Activated CD8-positive, alpha-beta memory T cell treated with anti-CD3 and anti-CD28 coated beads for 48 hours (primary cell): ENCODE data around the gene PABPC1L.

Experiments
- DNase-seq, 3 experiments: peaks; one replicate each; pipeline ENCODE4 v3.0.0-alpha.2; 2020; ENCODE audit warnings: low read depth in 2 of 3, low spot score in 2 of 3

Gene PABPC1L

DNA sequence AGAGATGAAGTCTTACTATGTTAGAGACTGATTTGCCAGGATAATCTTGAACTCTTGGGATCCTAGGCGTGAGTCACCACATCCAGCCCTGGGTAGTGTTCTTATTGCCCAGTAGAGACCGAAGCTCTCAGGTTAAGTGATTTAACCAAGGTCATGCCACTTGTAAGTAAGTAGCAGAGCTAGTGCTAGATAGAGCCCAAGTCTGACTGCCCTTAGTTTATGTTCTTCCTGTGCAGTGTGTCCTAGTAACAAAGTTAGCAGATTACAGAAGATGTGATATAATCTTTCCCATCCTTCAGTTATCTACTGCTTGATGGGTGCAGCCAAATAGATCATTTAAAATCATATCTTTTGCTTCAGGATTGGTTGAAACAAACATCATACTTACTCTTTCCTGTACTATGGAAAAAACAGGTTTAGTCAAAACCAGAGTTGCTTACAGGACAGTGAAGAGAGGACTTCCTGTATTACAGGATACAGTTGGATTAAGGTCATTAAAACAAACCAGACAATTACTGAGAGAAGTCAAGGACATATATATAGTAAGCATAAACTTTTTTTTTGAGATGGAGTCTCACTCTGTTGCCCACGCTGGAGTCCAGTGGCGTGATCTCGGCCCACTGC lies 9.5 kb upstream of the PABPC1L start:
- no peak for DNase-seq

DNA sequence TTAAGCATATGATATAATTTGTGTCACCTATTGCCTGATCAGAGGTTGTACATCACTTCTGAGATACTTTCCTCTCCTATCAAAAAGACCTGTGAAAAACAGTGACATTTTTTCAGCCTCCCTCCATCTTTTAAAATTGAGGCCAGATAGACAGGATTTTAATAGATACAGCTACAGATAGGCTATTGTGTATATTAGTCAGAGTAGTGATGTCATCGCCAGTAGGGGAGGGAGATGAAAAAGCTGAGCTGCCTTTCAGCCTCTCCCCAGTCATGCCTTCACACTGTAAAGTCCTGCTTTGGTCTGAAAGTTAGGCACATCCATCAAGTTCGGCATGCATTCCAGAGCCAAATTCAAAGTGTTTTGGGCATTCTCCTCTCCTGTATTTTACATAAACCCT lies 7.9 kb upstream of the PABPC1L start:
- DNase-seq, result no peak

DNA sequence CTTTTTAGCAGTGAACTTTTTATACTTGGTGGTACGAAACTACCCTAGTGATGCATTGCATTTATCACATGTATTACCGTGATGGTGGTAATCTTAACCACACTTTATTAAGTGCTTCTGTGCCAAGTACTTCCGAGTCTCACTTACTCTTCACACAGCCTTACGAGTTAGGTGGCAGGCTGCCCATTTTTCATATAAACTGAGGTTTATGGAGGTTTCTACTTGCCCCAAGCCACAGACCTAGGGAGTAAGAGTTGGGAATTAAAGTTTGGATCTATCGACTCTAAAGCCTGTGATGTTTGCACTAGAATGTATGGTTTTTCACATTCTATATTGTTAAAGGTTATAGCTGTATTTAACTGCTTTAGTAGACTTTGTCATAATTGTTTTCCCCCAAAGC lies 5.5 kb upstream of the PABPC1L start:
- DNase-seq, result no peak

DNA sequence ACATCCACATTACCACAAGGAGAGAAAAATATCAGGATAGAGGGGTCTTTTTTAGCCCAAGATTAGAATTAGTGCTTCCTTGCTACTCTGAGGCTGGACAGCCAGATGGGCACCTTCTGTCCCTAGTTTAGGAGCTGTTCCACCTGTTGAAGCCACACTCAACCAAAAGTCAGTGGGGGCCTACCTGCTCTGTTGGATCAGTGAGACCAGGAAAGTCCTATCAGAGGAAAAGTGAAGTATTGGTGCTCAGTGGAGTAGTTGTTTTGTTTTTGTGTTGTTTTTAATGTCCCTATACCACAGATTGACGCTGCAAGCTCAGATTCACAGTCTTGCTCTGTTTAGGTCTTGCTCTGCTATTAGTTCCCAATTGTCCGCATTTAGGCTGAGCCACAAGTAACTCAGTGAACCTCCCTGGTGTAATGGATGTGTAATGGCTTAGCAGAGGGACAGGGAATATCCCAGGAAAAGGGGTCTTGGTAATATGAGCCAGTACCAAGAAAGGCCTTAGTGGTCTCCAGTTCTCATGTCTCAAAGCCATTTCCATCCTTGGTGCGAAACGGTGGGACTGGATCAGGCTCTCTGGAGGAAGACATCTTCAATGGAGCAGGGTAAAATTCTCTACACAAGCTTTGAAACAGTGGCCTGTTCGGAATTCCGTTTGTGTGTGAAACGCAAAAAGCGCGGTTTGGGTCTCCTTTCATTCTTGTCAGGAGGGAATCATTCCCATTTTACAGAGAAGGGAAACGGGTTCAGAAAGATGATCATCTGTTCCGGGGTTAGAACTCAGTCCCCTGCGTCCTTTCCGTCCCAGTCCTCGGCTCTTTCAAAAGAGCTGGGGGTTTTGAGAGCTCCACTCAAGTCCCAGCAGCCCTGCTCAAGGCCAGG lies 631 bp upstream of the PABPC1L start:
- DNase-seq, result no peak

DNA sequence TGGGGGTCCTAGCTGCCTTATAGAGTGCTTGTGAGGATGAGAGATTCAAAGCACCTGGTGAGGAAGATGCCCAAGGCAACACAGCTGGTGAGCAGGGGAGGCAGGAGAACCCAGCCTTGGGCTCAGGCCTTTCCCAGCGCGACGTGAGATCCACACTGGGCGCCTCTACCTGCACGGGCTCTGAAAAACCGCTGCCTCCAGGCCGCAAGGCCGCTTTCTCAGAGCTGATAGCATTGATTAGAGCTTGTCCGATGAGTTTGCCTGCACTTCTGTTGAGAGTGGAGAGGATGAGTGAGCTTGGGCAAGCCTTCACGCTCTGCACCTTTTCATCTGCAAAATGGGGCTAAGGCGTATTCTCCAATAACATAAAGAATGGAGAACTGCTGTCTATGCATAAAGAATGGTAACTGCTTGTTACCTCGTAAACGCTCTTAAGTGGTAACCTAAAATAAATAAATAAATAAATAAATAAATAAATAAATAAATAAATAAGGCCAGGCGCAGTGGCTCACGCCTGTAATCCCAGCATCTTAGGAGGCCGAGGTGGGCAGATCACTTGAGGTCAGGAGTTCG lies 916 bp downstream of the PABPC1L start:
- DNase-seq, result no peak

DNA sequence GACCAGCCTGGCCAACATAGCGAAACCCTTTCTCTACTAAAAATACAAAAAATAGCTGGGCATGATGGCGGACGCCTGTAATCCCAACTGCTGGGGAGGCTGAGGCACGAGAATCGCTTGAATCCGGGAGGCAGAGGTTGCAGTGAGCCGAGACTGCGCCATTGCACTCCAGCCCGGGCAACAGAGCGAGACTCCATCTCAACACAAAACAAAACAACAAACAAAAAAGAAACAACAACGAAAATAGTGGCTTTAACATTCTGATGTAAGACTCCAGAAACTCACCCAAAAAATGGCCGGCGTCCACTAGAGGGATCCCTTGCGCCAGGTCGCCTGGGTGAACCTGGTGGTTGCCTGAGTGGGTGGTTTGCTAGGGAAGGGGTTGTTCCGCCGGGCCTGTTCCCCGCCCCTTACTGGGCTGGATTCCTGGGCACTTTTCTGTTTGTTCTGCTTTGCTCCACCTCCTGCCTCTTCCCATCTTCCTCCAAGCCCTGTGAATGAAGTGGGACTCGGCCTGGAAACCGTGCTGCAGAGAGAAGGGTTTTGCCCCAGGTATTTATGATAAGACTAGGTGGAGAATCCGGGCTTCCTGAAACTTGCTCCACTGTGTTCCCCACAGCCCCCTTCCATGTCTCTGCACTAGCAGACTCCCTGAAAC lies 1.5 kb downstream of the PABPC1L start:
- DNase-seq, result peak in 1 of 3 experiments; percentile 23

DNA sequence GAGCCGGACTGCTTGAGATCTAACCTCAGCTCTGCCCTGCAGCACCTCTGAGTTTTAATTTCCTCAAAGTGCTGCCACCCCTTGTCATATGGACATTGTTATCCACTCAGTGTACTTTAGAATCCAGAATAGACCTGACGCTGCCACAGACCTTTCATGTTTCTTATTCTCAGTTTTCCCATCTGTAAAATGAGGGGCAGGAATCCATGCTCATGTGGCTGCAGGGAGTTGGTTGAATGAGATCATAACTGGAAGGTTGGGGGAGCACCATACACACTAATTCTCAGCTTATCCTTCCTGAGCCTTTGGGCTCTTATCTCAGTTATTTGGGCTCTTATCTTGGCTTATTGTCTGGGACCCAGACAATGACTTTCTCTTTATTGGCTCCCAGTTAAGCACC lies 2.3 kb downstream of the PABPC1L start:
- DNase-seq, result no peak

DNA sequence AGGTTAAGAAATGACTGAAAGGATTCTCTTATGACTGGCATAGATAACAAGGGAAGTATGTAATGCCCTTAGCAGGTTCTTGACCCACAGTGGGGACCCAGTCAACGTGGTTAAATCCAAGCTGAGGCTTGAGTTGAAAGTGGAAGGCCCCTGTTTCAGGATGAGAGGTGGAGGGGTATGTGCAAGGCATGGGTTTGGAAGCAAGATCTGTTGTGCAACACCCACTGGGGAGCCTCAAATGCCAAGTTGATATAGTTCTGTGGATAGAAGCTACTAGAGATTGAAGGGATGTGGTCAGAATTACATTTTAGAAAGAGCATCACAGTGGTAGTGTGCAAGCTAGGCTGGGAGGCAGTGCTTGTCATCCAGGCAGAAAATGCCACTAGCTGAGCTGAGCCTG lies 5.1 kb downstream of the PABPC1L start:
- DNase-seq, result no peak

DNA sequence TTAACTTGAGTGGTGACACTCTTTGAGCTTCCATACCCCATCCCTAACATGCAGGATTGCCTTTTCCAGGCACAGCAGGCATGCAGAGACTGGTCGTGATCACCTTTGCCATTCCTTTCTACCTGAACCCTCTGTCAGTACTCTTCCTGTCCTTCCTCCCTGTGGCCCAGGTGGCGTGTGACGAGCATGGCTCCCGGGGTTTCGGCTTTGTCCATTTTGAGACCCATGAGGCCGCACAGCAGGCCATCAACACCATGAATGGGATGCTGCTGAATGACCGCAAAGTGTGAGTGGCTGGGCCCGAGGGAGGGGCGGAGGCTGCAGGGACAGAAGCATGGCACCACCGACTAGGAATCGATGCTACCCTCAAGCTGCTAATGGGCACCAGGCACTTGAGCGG lies 6.7 kb downstream of the PABPC1L start:
- no peak for DNase-seq

DNA sequence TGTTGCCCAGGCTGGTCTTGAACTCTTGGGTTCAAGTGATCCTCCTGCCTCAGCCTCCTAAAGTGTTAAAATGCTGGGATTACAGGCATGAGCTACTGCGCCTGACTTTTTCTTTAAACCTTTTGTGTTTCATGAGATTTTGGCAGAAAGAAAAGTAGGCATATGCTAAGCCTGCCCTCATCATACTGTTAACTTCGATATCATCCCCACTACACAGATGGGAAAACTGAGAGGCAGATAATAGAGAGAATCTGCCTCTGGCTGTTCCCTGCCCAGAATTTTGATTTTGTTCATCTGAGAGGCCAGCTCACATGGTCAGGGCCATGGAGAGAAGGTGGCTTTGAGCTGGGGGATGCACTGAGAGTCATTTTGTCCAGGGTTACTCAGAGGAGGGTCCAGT lies 7.5 kb downstream of the PABPC1L start:
- DNase-seq, result no peak

DNA sequence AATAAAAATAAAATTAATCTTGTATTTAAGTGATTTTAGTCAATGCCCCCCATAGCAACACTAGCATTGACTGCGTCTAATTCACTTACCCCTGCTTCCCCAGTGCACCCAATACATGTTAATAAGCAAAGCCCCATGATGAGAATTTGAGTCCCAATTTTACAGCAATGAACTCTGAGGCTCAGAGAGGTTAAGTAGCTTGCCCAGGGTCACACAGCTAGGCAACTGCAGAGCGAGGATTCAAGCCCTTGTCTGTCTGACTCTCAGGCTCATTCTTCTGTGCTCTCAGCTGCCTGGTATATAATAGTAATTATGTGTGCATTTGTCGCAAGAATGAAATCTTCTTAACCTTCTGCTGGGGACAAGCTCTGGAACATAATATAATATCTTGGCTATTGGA lies 8.5 kb downstream of the PABPC1L start:
- DNase-seq, result no peak

DNA sequence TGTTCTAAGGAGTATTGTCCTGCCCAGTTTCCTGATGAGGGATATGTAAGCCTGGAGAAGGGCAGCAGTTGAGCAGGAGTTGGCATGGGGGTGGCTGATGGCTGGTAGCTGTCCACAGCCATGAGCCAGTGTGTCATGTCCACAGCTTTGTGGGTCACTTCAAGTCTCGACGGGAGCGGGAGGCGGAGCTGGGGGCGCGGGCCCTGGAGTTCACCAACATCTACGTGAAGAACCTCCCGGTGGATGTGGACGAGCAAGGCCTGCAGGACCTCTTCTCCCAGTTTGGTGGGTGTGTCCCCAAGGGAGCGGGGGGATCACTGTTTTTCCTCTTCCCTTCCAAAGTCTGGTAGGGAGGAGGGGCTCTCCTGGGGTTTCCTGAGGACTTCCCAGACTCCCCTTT lies 8.9 kb downstream of the PABPC1L start:
- no peak for DNase-seq

DNA sequence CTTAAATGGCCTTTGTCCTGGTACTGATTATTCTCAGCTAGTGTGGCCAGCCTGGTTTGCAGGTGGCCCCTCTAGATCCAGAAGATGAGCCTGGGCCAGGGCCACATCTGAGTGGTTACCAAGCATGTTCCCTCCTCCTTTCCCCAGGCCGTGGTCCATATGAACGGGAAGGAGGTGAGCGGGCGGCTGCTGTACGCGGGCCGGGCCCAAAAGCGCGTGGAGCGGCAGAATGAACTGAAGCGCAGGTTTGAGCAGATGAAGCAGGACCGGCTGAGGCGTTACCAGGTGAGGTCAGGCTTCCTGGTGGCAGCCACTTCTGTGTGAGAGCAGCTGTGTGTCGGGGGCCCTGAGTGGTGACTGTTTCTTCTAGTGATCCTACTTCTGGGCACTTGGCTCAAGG lies 11.6 kb downstream of the PABPC1L start:
- no peak for DNase-seq

DNA sequence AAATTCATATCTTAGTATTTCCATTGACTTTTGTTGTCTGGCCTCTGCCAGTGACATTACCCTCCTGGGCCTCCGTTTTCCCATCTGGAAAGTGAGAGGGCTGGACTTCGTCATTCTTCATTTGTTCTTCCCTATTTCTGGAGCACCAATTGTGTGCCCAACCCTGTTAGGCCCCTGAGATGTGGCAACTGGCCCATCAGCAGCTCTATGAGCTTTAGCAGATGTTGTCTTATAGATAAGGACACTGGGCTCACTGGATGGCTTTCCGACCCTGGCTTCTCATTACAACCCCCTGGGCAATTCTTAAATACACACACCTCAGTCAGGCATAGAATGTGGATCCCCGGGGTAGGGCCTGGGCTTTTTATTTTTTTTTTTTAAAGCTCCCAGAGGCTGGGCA lies 14.7 kb downstream of the PABPC1L start:
- DNase-seq, result no peak

DNA sequence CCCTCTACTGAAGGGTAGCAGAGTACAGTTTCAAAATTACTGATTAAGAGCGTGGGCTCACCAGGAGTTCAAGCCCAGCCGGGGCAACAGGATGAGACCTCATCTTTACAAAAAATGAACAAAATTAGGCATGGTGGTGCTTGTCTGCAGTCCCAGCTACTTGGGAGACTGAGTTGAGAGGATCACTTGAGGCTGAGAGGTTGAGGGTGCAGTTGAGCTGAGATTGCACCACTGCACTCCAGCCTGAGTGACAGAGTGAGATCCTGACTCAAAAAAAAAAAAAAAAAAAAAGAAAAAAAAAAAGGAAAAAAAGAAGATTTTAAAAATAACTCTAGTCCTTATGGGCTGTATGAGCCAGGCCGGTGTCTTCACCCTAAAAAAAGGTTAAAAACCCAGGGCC lies 18.7 kb downstream of the PABPC1L start:
- no peak for DNase-seq

DNA sequence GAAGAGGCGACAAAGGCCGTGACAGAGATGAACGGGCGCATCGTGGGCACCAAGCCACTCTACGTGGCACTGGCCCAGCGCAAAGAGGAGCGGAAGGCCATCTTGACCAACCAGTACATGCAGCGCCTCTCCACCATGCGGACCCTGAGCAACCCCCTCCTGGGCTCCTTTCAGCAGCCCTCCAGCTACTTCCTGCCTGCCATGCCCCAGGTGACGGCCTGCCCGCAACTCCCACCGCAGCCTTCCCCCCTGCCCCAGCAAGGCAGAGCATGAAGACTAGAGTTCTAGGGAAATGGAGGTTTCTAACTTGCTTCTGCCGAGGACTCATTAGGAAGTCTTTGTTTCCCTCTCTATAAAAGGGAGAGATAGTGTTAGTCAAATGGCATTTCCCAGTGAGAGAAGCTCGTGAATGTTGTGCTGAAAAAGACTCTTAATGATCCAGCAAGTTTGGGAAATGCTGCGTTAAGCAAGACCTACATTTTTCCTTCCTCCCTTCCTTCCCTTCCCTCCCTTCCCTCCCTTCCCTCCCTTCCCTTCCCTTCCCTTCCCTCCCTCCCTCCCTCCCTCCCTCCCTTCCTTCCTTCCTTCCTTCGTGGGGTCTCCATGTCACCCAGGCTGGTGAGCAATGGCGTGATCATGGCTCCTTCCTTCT lies 20.8 kb downstream of the PABPC1L start:
- DNase-seq, result no peak

DNA sequence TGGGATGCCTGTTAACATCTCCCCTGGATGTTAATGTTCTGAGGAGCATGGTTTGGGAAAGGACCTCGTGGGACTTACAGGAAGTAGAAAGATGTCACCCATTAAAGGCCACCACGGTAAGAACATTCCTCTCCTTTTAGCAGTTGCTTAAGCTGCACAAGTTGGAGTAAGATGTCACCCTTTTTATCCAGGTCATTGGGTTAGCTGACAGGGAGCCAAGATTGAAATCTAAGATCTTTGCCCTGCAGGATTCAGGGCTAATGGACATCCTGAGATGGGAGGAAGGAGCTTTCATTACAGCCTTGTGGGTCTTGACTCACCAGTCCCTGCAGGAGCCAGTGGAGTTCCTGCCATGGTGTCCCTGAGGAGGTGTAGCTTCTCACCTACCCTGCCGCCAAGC lies 22.1 kb downstream of the PABPC1L start:
- DNase-seq, result no peak

DNA sequence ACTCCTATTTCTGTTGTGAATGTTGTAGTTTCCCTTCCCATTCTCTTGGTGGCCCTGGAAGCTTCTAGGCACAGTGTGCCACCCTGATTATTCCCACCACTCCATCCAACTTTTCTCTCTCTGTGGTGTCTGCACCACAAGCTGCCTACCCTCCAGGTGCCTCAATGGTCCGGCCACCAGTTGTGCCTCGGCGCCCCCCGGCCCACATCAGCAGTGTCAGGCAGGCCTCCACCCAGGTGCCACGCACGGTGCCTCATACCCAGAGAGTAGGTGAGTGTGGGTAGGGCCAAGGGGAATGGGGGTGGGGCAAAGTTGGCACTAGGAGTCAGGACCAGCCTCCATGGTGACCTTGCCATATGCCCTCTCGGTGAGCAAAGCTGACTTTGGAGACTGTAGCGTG lies 23.1 kb downstream of the PABPC1L start:
- DNase-seq, result no peak

DNA sequence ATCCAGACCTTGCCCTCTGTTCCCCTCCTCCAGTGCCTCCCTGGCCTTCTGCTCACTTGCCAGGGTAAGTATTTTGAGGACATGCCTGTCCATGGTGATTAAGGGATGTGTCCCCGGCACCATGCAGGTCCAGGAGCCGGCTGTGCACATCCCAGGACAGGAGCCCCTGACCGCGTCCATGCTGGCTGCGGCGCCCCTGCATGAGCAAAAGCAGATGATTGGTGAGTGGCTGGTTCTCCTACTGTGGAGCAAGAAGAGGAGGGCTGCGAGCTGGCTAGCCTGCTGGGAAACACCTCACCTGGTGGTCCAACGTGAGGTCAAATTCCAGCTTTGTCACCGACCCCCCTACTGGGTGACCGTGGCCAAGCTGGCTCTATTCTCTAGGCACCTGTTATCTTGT lies 26.6 kb downstream of the PABPC1L start:
- no peak for DNase-seq

DNA sequence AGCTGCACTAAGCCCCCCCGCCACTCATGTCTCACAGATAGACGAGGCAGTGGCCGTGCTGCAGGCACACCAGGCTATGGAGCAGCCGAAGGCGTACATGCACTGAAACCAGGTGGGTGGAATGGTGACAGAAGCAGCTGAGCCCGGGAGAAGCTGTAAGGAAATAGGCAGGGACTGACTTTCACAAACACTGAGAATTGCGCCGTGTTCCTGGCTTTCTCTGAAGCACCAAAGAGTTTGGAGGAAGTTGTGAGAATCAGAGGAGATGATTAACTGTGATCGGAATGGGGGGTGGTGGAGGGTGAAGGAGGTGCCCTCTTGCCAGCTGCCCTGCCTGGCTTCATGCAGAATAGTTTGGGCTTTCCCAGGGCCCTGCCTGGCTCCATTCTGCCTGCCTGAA lies 28.8 kb downstream of the PABPC1L start:
- no peak for DNase-seq

DNA sequence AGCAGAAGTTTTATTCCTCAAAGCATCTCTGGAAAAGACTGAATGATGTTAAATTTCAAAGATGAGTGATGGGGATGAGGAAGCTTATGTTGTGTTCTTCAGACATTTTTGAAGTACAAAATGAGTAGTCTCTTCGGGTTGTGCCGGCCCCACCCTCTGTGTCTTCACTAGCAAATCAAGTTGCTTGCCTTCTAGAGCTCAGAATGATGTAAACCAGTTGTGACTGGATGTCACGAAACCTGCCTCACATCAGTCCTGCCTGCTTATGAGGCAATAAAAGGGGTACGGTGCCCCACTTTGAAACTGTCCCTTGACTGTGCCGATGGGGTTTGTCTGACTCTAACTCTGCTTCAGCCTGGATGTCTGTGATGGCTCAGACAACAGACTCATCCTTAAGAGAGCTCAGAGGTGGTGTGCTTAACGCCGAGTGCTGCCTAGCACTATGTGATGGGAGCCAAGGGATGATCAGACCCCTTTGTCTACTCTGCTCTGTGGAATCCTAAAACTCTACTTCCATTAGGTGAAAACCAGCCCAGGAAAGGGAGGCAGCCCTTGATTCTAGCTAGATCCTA lies 31.3 kb downstream of the PABPC1L start:
- no peak for DNase-seq
